Activated T-helper 1 cell treated with anti-CD3 and anti-CD28 coated beads, Interleukin-12 subunit alpha, Interleukin-12 subunit beta, Interleukin-2, Interleukin-4 antibody, amounts not matched to agents 30 ng/mL and 10 ng/mL and 1 ng/mL, durations not matched to agents 14 hours and 24 hours and 36 hours (primary cell): ENCODE data around the gene CD151. TPM values are rescaled to one million over a fixed set of nuclear protein-coding genes. Genes with fewer than 3 reads are reported as not detected.

Experiments
- DNase-seq: peaks from one replicate; pipeline ENCODE4 v3.0.0; 2021; ENCODE audit warnings: low spot score
- H3K27ac Mint-ChIP-seq: one replicate; pipeline ENCODE4 v1.8.0; 2021; ENCODE audit warnings: mild to moderate bottlenecking, mixed read lengths
- H3K27me3 Mint-ChIP-seq: one replicate; pipeline ENCODE4 v1.8.0; 2022; ENCODE audit warnings: mild to moderate bottlenecking, moderate library complexity, mixed read lengths; ENCODE audit not compliant: insufficient read depth
- H3K36me3 Mint-ChIP-seq: one replicate; pipeline ENCODE4 v1.8.0; 2021; ENCODE audit warnings: low read depth, mixed read lengths
- H3K4me1 Mint-ChIP-seq: one replicate; pipeline ENCODE4 v1.8.0; 2021; ENCODE audit warnings: low read depth, mixed read lengths
- H3K4me3 Mint-ChIP-seq: one replicate; pipeline ENCODE4 v1.8.0; 2021; ENCODE audit warnings: mild to moderate bottlenecking, moderate library complexity, mixed read lengths
- H3K9me3 Mint-ChIP-seq: one replicate; pipeline ENCODE4 v1.8.0; 2021; ENCODE audit warnings: mixed read lengths
- intact Hi-C: fragments of 100-400 bp; cut with micrococcal nuclease; formaldehyde crosslinking; loops from one replicate; pipeline ENCODE4 v1.15.1; 2024
- total RNA-seq: library from RNA; stranded (reverse); gene quantifications from 2 replicates; pipeline ENCODE4 v1.2.3, GENCODE V29; 2022

The CD151 gene
- total RNA-seq, 1 donor from 2014 or later = 80.6 TPM

GRCh38 chr11:831961-832528, 707 bp upstream of the CD151 start:
- Mint-ChIP-seq H3K4me3 (peak overlapping the region; percentile 9), H3K9me3 (no peaks in the 10 kb centered on the region), H3K36me3 (peaks cover 2% of the 10 kb centered on the region), H3K27ac (no peak overlapping the region), H3K4me1 (peaks cover 6% of the 10 kb centered on the region), H3K27me3 (peaks cover 34% of the 10 kb centered on the region)
- intact Hi-C loops = loop anchor here (1.0 to 2.0 kb wide), 3 partner anchors 10 to 17 kb away; partner anchors contain the start of genes POLR2L and TSPAN4
- no peak for DNase-seq

GRCh38 chr11:833114-833791, 501 bp downstream of the CD151 start:
- H3K4me1 Mint-ChIP-seq = no peaks in the 10 kb centered on the region
- H3K27me3 Mint-ChIP-seq = peaks cover 26% of the 10 kb centered on the region
- no peak overlapping the region for H3K27ac Mint-ChIP-seq
- DNase-seq = no peak
- H3K9me3 Mint-ChIP-seq = no peaks in the 10 kb centered on the region
- intact Hi-C loops = no loop called here
- H3K4me3 Mint-ChIP-seq = peak overlapping the region; percentile 79
- H3K36me3 Mint-ChIP-seq = peaks cover 2% of the 10 kb centered on the region

GRCh38 chr11:833849-834311, 1.1 kb downstream of the CD151 start:
- intact Hi-C loops = no loop called here
- Mint-ChIP-seq H3K27ac (peak overlapping the region; percentile 48), H3K27me3 (peaks cover 22% of the 10 kb centered on the region), H3K9me3 (no peaks in the 10 kb centered on the region), H3K36me3 (peaks cover 2% of the 10 kb centered on the region), H3K4me1 (no peaks in the 10 kb centered on the region), H3K4me3 (peak overlapping the region; percentile 79)
- no peak for DNase-seq

GRCh38 chr11:834371-835316, 1.9 kb downstream of the CD151 start:
- Mint-ChIP-seq H3K27ac (no peak overlapping the region), H3K9me3 (no peaks in the 10 kb centered on the region), H3K4me3 (peak overlapping the region; percentile 79)

GRCh38 chr11:836274-836673, 3.5 kb downstream of the CD151 start:
- peaks cover 6% of the 10 kb centered on the region for H3K27me3 Mint-ChIP-seq

More at GRCh38 chr11:834371-835316, 1.9 kb downstream of the CD151 start:
- H3K27me3 Mint-ChIP-seq = peaks cover 14% of the 10 kb centered on the region
- intact Hi-C loops = no loop called here
- no peaks in the 10 kb centered on the region for H3K4me1 Mint-ChIP-seq
- H3K36me3 Mint-ChIP-seq = peaks cover 2% of the 10 kb centered on the region
- DNase-seq = no peak

GRCh38 chr11:836700-837099, 3.9 kb downstream of the CD151 start:
- Mint-ChIP-seq H3K36me3 (peaks cover 8% of the 10 kb centered on the region), H3K4me3 (no peak overlapping the region), H3K27me3 (peaks cover 4% of the 10 kb centered on the region), H3K27ac (no peak overlapping the region), H3K9me3 (no peaks in the 10 kb centered on the region), H3K4me1 (peaks cover 12% of the 10 kb centered on the region)
- DNase-seq = no peak
- intact Hi-C loops = no loop called here

More at GRCh38 chr11:836274-836673, 3.5 kb downstream of the CD151 start:
- Mint-ChIP-seq H3K9me3 (no peaks in the 10 kb centered on the region), H3K4me1 (peaks cover 10% of the 10 kb centered on the region), H3K36me3 (peaks cover 6% of the 10 kb centered on the region), H3K4me3 (no peak overlapping the region), H3K27ac (no peak overlapping the region)
- intact Hi-C loops = no loop called here
- no peak for DNase-seq

- intact Hi-C loops = no loop called here
- no peaks in the 10 kb centered on the region for H3K9me3 Mint-ChIP-seq
- H3K4me3 Mint-ChIP-seq = no peak overlapping the region
- peaks cover under 1% of the 10 kb centered on the region for H3K27me3 Mint-ChIP-seq
- peaks cover 8% of the 10 kb centered on the region for H3K36me3 Mint-ChIP-seq
- no peak for DNase-seq
- peaks cover 12% of the 10 kb centered on the region for H3K4me1 Mint-ChIP-seq
- H3K27ac Mint-ChIP-seq = no peak overlapping the region
These were observed 4.6 kb downstream of the CD151 start for GRCh38 chr11:837189-837989.

GRCh38 chr11:837990-838307, 5.2 kb downstream of the CD151 start:
- H3K27me3 Mint-ChIP-seq = no peaks in the 10 kb centered on the region
- H3K36me3 Mint-ChIP-seq = peaks cover 8% of the 10 kb centered on the region
- peaks cover 12% of the 10 kb centered on the region for H3K4me1 Mint-ChIP-seq
- no peak overlapping the region for H3K27ac Mint-ChIP-seq
- no peak overlapping the region for H3K4me3 Mint-ChIP-seq
- DNase-seq = no peak
- no peaks in the 10 kb centered on the region for H3K9me3 Mint-ChIP-seq
- intact Hi-C loops = no loop called here

GRCh38 chr11:838441-839279, 5.9 kb downstream of the CD151 start:
- Mint-ChIP-seq H3K9me3 (no peaks in the 10 kb centered on the region), H3K27me3 (no peaks in the 10 kb centered on the region), H3K4me1 (peaks cover 14% of the 10 kb centered on the region), H3K27ac (no peak overlapping the region), H3K36me3 (peaks cover 8% of the 10 kb centered on the region), H3K4me3 (peak overlapping the region; percentile 53)
- no peak for DNase-seq
- intact Hi-C loops = no loop called here

- Mint-ChIP-seq H3K27ac (no peak overlapping the region), H3K9me3 (no peaks in the 10 kb centered on the region), H3K4me3 (no peak overlapping the region), H3K36me3 (peaks cover 7% of the 10 kb centered on the region), H3K27me3 (no peaks in the 10 kb centered on the region), H3K4me1 (peaks cover 16% of the 10 kb centered on the region)
- intact Hi-C loops = no loop called here
- DNase-seq = no peak
These were observed 6.5 kb downstream of the CD151 start for GRCh38 chr11:839280-839623.

- intact Hi-C loops = loop anchor here (5.0 kb wide), 1 partner anchor 33 kb away; the partner anchor contains the start of genes PIDD1 and RPLP2
- H3K4me1 Mint-ChIP-seq = peaks cover 16% of the 10 kb centered on the region
These were observed 7.3 kb downstream of the CD151 start for GRCh38 chr11:839875-840617.

More at GRCh38 chr11:839875-840617, 7.3 kb downstream of the CD151 start:
- Mint-ChIP-seq H3K9me3 (no peaks in the 10 kb centered on the region), H3K36me3 (peaks cover 6% of the 10 kb centered on the region), H3K27me3 (no peaks in the 10 kb centered on the region), H3K4me3 (peak overlapping the region; percentile 89), H3K27ac (no peak overlapping the region)
- DNase-seq = no peak
